ENCODE measurements around the gene CDIPT. TPM values are rescaled to one million over a fixed set of nuclear protein-coding genes. Genes with fewer than 3 reads are reported as not detected.
"Not testable (repeated sequence)": the region's sequence is repeated elsewhere in the genome, so short reads cannot be mapped to it uniquely, and the experiment has no call there.

The CDIPT gene
- total RNA-seq, 2 donors from 2014 or later, result 39.4 to 40.6 TPM

DNA sequence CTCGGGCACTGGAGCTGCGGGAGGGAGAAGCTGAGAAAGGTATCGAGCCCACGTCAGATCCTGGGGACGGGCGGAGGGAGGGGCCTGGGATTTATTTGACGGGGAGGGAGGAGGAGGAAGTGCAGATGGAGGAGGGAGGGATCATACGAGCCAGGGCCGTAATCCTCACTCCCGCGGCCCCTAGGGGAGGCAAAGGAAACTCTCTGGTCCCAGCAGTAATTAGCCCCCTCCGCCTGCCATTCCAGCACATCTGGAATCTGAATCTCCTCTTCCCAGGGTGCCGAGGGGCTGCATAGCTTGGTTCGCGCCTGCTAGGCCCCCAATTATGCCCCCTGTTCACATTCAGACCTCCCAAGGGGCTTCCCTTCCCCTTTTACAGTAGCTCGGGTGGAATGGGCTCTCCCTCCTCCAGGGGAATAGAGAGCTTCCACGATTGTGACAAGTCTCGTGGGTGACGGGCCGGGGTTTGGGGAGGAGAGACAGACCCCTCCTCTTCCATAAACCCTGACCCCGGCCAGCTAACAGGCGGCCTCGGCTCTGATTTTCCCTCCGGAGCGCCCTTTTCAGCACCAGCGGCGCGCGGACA lies 36.6 kb upstream of the CDIPT start, which contains the start of gene SEZ6L2:
SEZ6L2 (minus strand) TSS at position 35 of the 586 bp plus-strand sequence. CDS start 531 bp downstream, outside the sequence.
- Mint-ChIP-seq H3K9me3 (no peaks in the 10 kb centered on the region), H3K36me3 (no peaks in the 10 kb centered on the region), H3K27ac (no peak within 1 kb of the TSS)
- ATAC-seq (peak; percentile 37 to 45), DNase-seq (ENCODE audit: low spot score in 2 of 2) (peak in 1 of 2 donors; percentile 92)

- Mint-ChIP-seq H3K36me3 (no peaks in the 10 kb centered on the region), H3K9me3 (no peaks in the 10 kb centered on the region), H3K27ac (no peak overlapping the region)
- ATAC-seq (no peak), DNase-seq (ENCODE audit: low spot score in 2 of 2) (no peak)
These were observed 35.9 kb upstream of the CDIPT start for GRCh38 chr16:29898804-29899515.

DNA sequence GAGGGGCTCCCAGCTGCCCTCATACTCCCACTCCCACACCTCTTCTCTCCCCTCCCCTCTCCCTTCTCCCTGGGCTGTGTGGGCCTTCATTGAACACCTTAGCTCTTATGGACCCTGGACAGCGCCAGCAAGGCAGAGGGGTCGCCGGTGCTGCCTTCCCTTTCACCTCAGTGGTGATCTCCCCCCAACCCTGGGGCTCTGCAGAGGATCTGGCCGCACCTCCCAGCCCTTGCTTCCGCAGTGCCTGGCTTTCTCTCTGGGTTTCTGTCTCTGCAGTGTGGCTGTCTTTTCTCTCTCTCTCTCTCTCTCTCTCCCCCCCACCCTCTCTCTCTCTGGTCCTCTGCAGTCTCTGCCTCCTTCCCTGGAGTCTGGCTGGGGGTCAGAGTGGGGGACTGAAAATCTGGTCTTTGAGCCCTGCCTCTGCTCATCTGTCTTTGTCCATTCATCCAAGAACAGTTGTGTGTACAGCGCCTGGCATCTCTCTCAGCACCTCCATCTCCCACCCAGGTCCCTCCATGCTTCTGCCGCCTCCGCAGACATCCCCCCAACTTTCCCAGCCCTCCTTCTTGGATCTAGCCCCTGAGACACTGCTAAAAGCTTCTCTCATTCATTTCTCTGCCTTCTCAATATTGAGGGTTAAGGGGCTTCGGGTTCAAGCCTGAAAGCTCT lies 35.2 kb upstream of the CDIPT start:
- no peaks in the 10 kb centered on the region for H3K36me3 Mint-ChIP-seq
- no peak for DNase-seq (ENCODE audit: low spot score in 2 of 2)
- H3K27ac Mint-ChIP-seq, result no peak overlapping the region
- H3K9me3 Mint-ChIP-seq, result no peaks in the 10 kb centered on the region
- no peak for ATAC-seq

GRCh38 chr16:29897333-29897732 lies 34.3 kb upstream of the CDIPT start:
- Mint-ChIP-seq H3K36me3 (no peaks in the 10 kb centered on the region), H3K27ac (no peak overlapping the region), H3K9me3 (no peaks in the 10 kb centered on the region)
- ATAC-seq, result no peak
- no peak for DNase-seq (ENCODE audit: low spot score in 2 of 2)

DNA sequence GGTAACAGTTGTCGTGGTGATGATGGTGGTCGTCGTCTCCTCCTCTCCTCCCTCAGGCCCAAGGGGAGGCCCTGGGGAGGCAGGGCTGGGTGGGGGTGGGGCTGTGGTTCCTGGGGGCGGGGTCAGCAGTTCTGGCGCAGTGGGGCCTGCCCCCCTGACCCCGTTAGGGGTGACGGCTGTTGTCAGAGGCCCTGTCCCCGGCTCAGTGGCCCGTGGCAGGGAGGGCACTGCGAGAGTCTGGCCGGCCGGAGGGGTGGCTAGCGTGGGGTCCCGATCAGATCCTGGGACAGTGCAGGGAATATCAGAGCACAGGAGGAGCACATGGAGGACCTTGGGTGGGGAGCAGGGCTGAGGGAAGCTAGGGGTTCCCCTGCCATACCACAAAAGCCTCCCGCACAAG lies 33.8 kb upstream of the CDIPT start:
- Mint-ChIP-seq H3K9me3 (no peaks in the 10 kb centered on the region), H3K27ac (no peak overlapping the region), H3K36me3 (no peaks in the 10 kb centered on the region)
- DNase-seq (ENCODE audit: low spot score in 2 of 2), result no peak
- no peak for ATAC-seq

DNA sequence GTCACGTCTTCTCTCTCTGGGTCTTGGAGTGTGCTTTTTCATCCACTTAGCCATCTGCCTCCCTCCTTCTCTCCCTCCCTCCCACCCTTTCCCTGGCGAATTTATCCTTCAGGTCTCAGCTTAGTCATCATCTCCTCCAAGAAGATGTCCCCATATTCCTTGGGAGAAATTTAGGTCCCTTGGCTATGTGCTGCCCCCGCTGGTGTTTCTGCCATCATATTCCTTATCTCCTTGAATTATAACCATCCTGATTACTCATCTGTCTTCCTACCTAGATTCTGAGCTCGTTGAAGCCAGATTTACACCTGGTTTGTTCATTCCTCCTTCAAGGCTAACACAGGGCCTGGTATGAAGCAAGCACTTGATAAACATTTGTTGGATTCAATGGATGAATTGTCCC lies 31.3 kb upstream of the CDIPT start:
- Mint-ChIP-seq H3K27ac (no peak overlapping the region), H3K36me3 (no peaks in the 10 kb centered on the region), H3K9me3 (no peaks in the 10 kb centered on the region)
- DNase-seq (ENCODE audit: low spot score in 2 of 2) (no peak), ATAC-seq (no peak)

- Mint-ChIP-seq H3K9me3 (no peaks in the 10 kb centered on the region), H3K36me3 (no peaks in the 10 kb centered on the region), H3K27ac (no peak overlapping the region)
- ATAC-seq, result no peak
- DNase-seq (ENCODE audit: low spot score in 2 of 2), result no peak
These were observed 30.5 kb upstream of the CDIPT start for GRCh38 chr16:29893553-29893952.

GRCh38 chr16:29892458-29892813 lies 29.4 kb upstream of the CDIPT start:
- no peak overlapping the region for H3K27ac Mint-ChIP-seq
- ATAC-seq, result no peak
- no peak for DNase-seq (ENCODE audit: low spot score in 2 of 2)
- H3K36me3 Mint-ChIP-seq, result no peaks in the 10 kb centered on the region
- no peaks in the 10 kb centered on the region for H3K9me3 Mint-ChIP-seq

DNA sequence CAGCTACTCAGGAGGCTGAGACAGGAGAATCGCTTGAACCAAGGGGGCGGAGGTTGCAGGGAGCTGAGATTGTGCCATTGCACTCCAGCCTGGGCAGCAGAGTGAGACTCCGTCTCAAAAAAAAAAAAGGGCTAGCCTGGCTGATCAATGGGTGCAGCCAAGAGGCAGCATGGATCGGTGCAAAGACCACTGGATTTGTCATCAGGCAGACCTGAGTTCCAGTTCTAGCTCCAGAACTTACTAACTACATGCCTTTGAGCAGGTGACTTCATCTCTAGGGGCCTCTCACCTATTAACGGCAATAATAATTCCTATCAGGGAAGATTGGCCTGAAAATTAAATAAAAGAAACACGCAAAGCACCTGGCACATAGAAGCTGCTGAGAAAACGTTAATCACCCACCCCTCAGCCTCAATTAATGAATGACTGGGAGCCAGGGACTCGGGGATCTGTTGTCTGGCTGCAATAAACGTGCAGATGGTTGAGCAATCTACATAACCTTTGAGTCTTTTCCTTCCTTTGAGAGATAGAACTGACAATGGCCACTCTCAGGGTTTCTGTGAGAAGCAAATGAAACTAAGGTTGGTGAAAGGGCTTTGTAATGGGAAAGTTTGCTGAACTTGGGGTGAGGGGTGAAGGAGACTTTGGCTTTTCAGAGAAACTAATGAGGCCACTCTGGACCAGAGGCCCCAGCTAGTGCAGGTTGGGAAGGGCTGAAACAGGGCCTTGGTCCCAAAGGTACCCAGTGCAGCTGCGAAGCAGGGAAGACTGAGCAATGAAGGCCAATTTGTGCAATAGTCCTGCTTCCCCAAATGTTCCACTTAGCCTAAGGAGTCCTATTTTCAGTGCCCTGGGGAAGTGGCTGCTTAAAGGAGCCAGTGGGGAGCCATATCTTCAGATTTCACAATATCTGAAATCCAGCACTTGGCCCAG lies 28.8 kb upstream of the CDIPT start:
- H3K9me3 Mint-ChIP-seq, result no peaks in the 10 kb centered on the region
- H3K27ac Mint-ChIP-seq, result no peak overlapping the region
- no peak for ATAC-seq
- H3K36me3 Mint-ChIP-seq, result no peaks in the 10 kb centered on the region
- no peak for DNase-seq (ENCODE audit: low spot score in 2 of 2)

DNA sequence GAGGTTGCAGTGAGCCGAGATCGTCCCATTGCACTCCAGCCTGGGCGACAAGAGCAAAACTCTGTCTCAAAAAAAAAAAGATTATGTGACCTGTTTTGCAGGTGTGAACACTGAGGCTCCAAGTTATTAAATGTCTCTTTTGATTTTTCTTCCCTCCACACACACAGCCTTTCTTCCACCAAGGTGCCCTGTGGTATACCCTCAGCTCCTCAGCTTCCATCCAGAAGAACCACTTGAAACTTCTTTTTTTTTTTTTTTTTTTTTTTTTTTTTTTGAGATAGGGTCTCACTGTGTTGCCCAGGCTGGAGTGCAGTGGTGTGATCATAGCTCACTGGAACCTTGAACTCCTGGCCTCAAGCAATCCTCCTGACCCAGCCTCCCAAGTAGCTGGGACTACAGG lies 26.3 kb upstream of the CDIPT start:
- peak overlapping the region in 1 of 2 donors; percentile 36 for H3K27ac Mint-ChIP-seq
- ATAC-seq; DNase-seq (ENCODE audit: low spot score in 2 of 2); H3K9me3 Mint-ChIP-seq; H3K36me3 Mint-ChIP-seq: not testable (repeated sequence)

- no peak for ATAC-seq
- no peaks in the 10 kb centered on the region for H3K9me3 Mint-ChIP-seq
- H3K27ac Mint-ChIP-seq, result no peak overlapping the region
- no peaks in the 10 kb centered on the region for H3K36me3 Mint-ChIP-seq
- no peak for DNase-seq (ENCODE audit: low spot score in 2 of 2)
These were observed 21.0 kb upstream of the CDIPT start for GRCh38 chr16:29883987-29884386.

GRCh38 chr16:29881050-29881449 lies 18.0 kb upstream of the CDIPT start:
- Mint-ChIP-seq H3K36me3 (no peaks in the 10 kb centered on the region), H3K9me3 (no peaks in the 10 kb centered on the region), H3K27ac (no peak overlapping the region)
- DNase-seq (ENCODE audit: low spot score in 2 of 2) (no peak), ATAC-seq (no peak)

DNA sequence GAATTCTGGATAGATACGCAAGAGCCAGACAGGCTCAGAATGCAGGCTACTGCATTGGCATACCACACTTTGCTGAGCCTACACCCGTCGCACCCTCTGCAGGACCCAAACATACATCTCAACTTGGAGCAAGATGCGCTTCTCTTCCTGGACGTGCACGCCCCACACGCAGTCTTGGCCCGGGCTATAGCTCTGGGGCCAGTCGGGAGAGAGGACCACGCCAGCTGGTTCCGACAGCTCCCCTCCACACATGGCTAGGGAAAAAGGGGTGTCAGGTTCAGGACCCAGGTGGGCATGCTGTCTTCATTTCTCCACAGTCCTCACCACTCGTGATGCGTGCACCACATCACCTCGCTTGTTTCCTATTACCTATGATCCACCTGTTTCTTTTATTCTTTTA lies 15.1 kb upstream of the CDIPT start:
- ATAC-seq (no peak), DNase-seq (ENCODE audit: low spot score in 2 of 2) (no peak)
- Mint-ChIP-seq H3K36me3 (no peaks in the 10 kb centered on the region), H3K27ac (no peak overlapping the region), H3K9me3 (no peaks in the 10 kb centered on the region)

GRCh38 chr16:29877266-29877961 lies 14.4 kb upstream of the CDIPT start:
- DNase-seq (ENCODE audit: low spot score in 2 of 2) (peak in 1 of 2 donors; percentile 53), ATAC-seq (peak; percentile 80 to 86)
- Mint-ChIP-seq H3K36me3 (no peaks in the 10 kb centered on the region), H3K9me3 (no peaks in the 10 kb centered on the region), H3K27ac (no peak overlapping the region)

DNA sequence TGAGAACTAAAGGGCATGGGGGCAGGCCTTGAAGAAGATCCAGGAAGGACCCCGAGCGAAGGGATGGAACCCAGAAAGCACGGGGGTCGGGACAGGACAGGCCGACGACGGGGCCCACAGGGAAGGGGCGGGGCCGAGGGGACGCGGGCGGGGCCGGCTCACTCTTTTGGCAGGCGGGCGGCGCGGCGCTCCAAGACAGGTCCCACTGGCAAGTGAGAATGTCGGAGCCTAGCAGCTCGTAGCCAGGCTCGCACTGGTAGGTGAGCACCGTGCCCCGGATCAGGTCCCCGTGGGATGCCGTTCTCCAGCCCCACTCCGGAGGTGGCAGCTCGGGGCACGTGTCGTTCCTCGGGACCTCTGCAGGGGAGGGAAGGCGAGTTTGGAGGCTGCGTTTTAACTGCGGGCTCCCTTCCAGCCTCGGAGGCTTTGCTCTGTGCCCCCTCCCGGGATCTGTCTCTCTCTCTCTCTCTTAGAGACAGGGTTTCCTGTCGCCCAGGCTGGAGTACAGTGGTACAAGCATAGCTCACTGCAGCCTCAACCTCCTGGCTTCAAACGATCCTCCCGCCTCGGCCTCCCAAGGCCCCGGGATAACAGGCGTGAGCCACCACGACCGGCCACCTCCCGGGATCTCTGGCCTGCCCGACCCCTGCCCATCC lies 13.7 kb upstream of the CDIPT start:
- ATAC-seq (peak; percentile 30 to 44), DNase-seq (ENCODE audit: low spot score in 2 of 2) (peak in 1 of 2 donors; percentile 41)
- H3K9me3 Mint-ChIP-seq, result no peaks in the 10 kb centered on the region
- no peak overlapping the region for H3K27ac Mint-ChIP-seq
- no peaks in the 10 kb centered on the region for H3K36me3 Mint-ChIP-seq

DNA sequence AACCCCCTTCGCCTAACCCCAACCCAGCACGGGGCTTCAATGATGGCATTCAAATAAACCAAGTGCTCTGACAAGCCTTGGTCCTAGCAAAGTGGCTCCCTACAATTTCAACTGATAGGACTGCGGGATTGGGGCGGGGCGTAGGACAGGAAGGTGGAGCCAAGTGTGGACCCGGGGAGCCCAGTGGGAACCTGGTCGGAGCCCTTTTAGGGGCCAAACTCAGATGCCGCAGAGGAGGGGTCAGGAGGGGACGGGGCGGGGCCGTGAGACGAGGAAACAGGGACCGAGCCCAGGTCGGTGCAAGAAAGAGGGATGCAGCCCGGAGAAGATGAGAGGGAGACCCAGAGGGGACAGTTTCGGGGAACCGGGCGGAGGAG lies 13.2 kb upstream of the CDIPT start:
- H3K27ac Mint-ChIP-seq, result no peak overlapping the region
- no peaks in the 10 kb centered on the region for H3K36me3 Mint-ChIP-seq
- no peak for ATAC-seq
- no peaks in the 10 kb centered on the region for H3K9me3 Mint-ChIP-seq
- DNase-seq (ENCODE audit: low spot score in 2 of 2), result no peak
